HepG2 (cell line): ENCODE measurements around the gene ULK4. TPM values are rescaled to one million over a fixed set of nuclear protein-coding genes. Genes with fewer than 3 reads are reported as not detected.

Source experiments
- ATAC-seq: fragments of 200-7000 bp; cut with Tn5 transposase; 3 replicates; pipeline ENCODE4 v1.9.1; 2020; ENCODE audit warnings: mild to moderate bottlenecking, moderate library complexity
- BruUV-seq: library from RNA; stranded (reverse); fragments of 400-500 nt; replicated peaks from 2 replicates; lab custom pipeline; 2021; lab: Mats Ljungman, UMichigan
- CTCF ChIA-PET: fragments of 300-600 bp; formaldehyde crosslinking; extraction: SDS; loops from one replicate; lab custom pipeline; 2021; ENCODE audit warnings: low total read pairs, inconsistent platforms, low intra/inter-chr PET ratio; lab: Yijun Ruan, JAX
- POLR2A ChIA-PET: fragments of 350-600 bp; sonication (Branson Sonifier 250); formaldehyde crosslinking; loops from one replicate; lab custom pipeline; 2020; ENCODE audit warnings: antibody characterized with exemption, inconsistent platforms; lab: Yijun Ruan, JAX
- DNase-seq: peaks from one replicate; pipeline ENCODE4 v3.0.0-alpha.2; 2015; ENCODE audit warnings: low spot score
- FAIRE-seq: peaks from 3 replicates; lab custom pipeline; 2011; peaks lifted over from hg19 to GRCh38; lab: Jason Lieb, UNC
- H2AFZ ChIP-seq: one replicate; pipeline ENCODE4 v1.6.1; 2011; ENCODE audit warnings: low read length, inconsistent platforms
- H3K27ac ChIP-seq: fragments of 300-600 bp; 3 replicates; pipeline ENCODE4 v1.8.0; 2011; ENCODE audit warnings: mixed run types, mild to moderate bottlenecking, mixed read lengths, low read length, inconsistent platforms; ENCODE audit not compliant: insufficient read depth; ENCODE audit errors: extremely low read length
- H3K27me3 ChIP-seq, 2 experiments: fragments of 200-600 bp in 1 of 2; 2 replicates in 1 of 2; 3 replicates in 1 of 2; pipeline versions ENCODE4 v1.6.0 to v1.8.0; 2011; ENCODE audit warnings: low read length in 2 of 2, mild to moderate bottlenecking in 2 of 2, moderate library complexity in 2 of 2, inconsistent platforms in 1 of 2; ENCODE audit not compliant: insufficient read depth in 2 of 2, control insufficient read depth in 1 of 2
- H3K36me3 ChIP-seq, 2 experiments: fragments of 200-600 bp in 1 of 2; replicated peaks in 1 of 2; 2 replicates in 1 of 2; 3 replicates in 1 of 2; pipeline versions ENCODE4 v1.5.1 to v1.8.0; 2011; ENCODE audit warnings: low read length in 2 of 2, inconsistent platforms in 1 of 2; ENCODE audit not compliant: insufficient read depth in 2 of 2, control insufficient read depth in 1 of 2
- H3K4me1 ChIP-seq: 2 replicates; pipeline ENCODE4 v1.5.1; 2012; ENCODE audit warnings: low read length, inconsistent platforms; ENCODE audit not compliant: insufficient read depth
- H3K4me2 ChIP-seq: 2 replicates; pipeline ENCODE4 v1.6.0; 2011; ENCODE audit warnings: low read depth, low read length, inconsistent platforms
- H3K4me3 ChIP-seq, 3 experiments: fragments of 200-600 bp in 1 of 3; sonication (generic), shearing (Covaris generic) in 1 of 3; replicated peaks in 1 of 3; 2 replicates each; pipeline ENCODE4 v1.5.1; 2011 to 2016; ENCODE audit warnings: low read length in 3 of 3, inconsistent platforms in 2 of 3, low read depth in 2 of 3, mild to moderate bottlenecking in 2 of 3, control low read depth in 1 of 3, mixed read lengths in 1 of 3; ENCODE audit not compliant: insufficient read depth in 1 of 3
- H3K79me2 ChIP-seq: one replicate; pipeline ENCODE4 v1.6.1; 2011; ENCODE audit warnings: low read length, inconsistent platforms; ENCODE audit not compliant: insufficient read depth
- H3K9ac ChIP-seq: 2 replicates; pipeline ENCODE4 v1.6.0; 2011; ENCODE audit warnings: mild to moderate bottlenecking, low read depth, low read length, inconsistent platforms; ENCODE audit not compliant: insufficient read depth
- H3K9me3 ChIP-seq: 2 replicates; pipeline ENCODE4 v1.5.1; 2012; ENCODE audit warnings: mild to moderate bottlenecking, low read length
- H4K20me1 ChIP-seq: 2 replicates; pipeline ENCODE4 v1.6.0; 2011; ENCODE audit warnings: inconsistent platforms, mild to moderate bottlenecking, low read length, moderate library complexity; ENCODE audit not compliant: insufficient read depth
- FIP1L1 ChIP-seq: fragments of 200-400 bp; formaldehyde crosslinking; IDR thresholded peaks from 2 replicates; pipeline ENCODE4 v1.6.1; 2018; ENCODE audit warnings: low read depth, mild to moderate bottlenecking, low read length, moderate library complexity, borderline replicate concordance; ENCODE audit not compliant: insufficient read depth
- IRF2 ChIP-seq: IDR thresholded peaks from 2 replicates; pipeline ENCODE4 v1.6.1; 2018; ENCODE audit warnings: missing genetic modification reagents, missing compliant biosample characterization
- KLF15 ChIP-seq: sonication (generic); formaldehyde crosslinking; IDR thresholded peaks from 2 replicates; pipeline ENCODE4 v1.8.1; 2023; ENCODE audit warnings: borderline replicate concordance, mild to moderate bottlenecking, inconsistent platforms, missing genetic modification reagents, mixed read lengths
- MED8 ChIP-seq: sonication (generic); formaldehyde crosslinking; IDR thresholded peaks from 2 replicates; pipeline ENCODE4 v1.8.1; 2023; ENCODE audit warnings: mild to moderate bottlenecking, missing genetic modification reagents; ENCODE audit not compliant: insufficient replicate concordance
- NR2F1 ChIP-seq, 2 experiments: fragments of 450-650 bp in 1 of 2; formaldehyde crosslinking in 1 of 2; IDR thresholded peaks; 2 replicates each; pipeline versions ENCODE4 v1.5.0 to v1.6.1; 2016 to 2020; ENCODE audit warnings: mild to moderate bottlenecking in 1 of 2, missing compliant biosample characterization in 1 of 2, missing genetic modification reagents in 1 of 2, moderate library complexity in 1 of 2
- RBM39 ChIP-seq: fragments of 200-400 bp; formaldehyde crosslinking; IDR thresholded peaks from one replicate; pipeline ENCODE4 v1.6.1; 2018; ENCODE audit warnings: antibody characterized with exemption, mild to moderate bottlenecking, low read depth, low read length; ENCODE audit not compliant: poor library complexity, severe bottlenecking
- STAT5B ChIP-seq: sonication (generic); formaldehyde crosslinking; IDR thresholded peaks from 2 replicates; pipeline ENCODE4 v1.4.0; 2020; ENCODE audit warnings: missing genetic modification reagents
- XBP1 ChIP-seq: sonication (generic); formaldehyde crosslinking; IDR thresholded peaks from 2 replicates; pipeline ENCODE4 v1.5.0; 2020; ENCODE audit warnings: missing genetic modification reagents
- ZBTB7A ChIP-seq: sonication (generic); formaldehyde crosslinking; IDR thresholded peaks from 2 replicates; pipeline ENCODE4 v1.8.0; 2022; ENCODE audit warnings: mild to moderate bottlenecking, missing genetic modification reagents
- ZNF547 ChIP-seq: sonication (generic); formaldehyde crosslinking; IDR thresholded peaks from 2 replicates; pipeline ENCODE4 v1.5.1; 2020; ENCODE audit warnings: mild to moderate bottlenecking, missing genetic modification reagents
- ZNF567 ChIP-seq: sonication (generic); formaldehyde crosslinking; IDR thresholded peaks from 2 replicates; pipeline ENCODE4 v1.8.1; 2023; ENCODE audit warnings: mild to moderate bottlenecking, missing genetic modification reagents, borderline replicate concordance
- ZNF660 ChIP-seq: sonication (generic); formaldehyde crosslinking; IDR thresholded peaks from 2 replicates; pipeline ENCODE4 v1.5.1; 2020; ENCODE audit warnings: mild to moderate bottlenecking, low read depth, missing genetic modification reagents, borderline replicate concordance
- WGBS: methylation state at CpG from one replicate; pipeline ENCODE4 v1.1.6; 2017; ENCODE audit warnings: low lambda C conversion rate; 5-methylcytosine and 5-hydroxymethylcytosine counted together
- in situ Hi-C: cut with HindIII; loops from 2 replicates; pipeline ENCODE4 v1.10.0; 2017; ENCODE audit warnings: low pct_unique_long_range_greater_than_20kb; ENCODE audit not compliant: extremely low pct_ligation_motif_present
- intact Hi-C: fragments of 100-400 bp; cut with micrococcal nuclease; formaldehyde crosslinking; loops from one replicate; pipeline ENCODE4 v1.10.0; 2022; ENCODE audit not compliant: unreplicated experiment
- polyA plus RNA-seq, 8 experiments: library from polyadenylated mRNA; depleted of rRNA in 3 of 8; stranded (reverse) in 7 of 8; unstranded in 1 of 8; fragments of >200 nt; fragmentation: Illumina TruSeq in 4 of 8; extraction: Trizol in 4 of 8; gene quantifications; 2 replicates each; pipeline versions ENCODE4 v1.2.1 to v1.2.3, GENCODE V29; 2011 to 2016; ENCODE audit warnings: low read depth in 4 of 8, missing spikeins in 1 of 8, mixed read lengths in 1 of 8; ENCODE audit not compliant: insufficient read depth in 1 of 8
- total RNA-seq, 5 experiments: library from RNA; depleted of rRNA; stranded (reverse); fragments of >200 nt; fragmentation: Illumina TruSeq; extraction: Trizol; gene quantifications; 2 replicates each; pipeline ENCODE4 v1.2.3, GENCODE V29; 2016; ENCODE audit warnings: low read depth in 1 of 5
- TF ChIP-seq, protein P1 (sequence below): sonication (generic); formaldehyde crosslinking; IDR thresholded peaks from 2 replicates; pipeline ENCODE4 v1.5.1; 2020; ENCODE audit warnings: mild to moderate bottlenecking, missing genetic modification reagents, borderline replicate concordance
- TF ChIP-seq, protein P2 (sequence below): sonication (generic); formaldehyde crosslinking; IDR thresholded peaks from 2 replicates; pipeline ENCODE4 v1.8.1; 2023; ENCODE audit warnings: mild to moderate bottlenecking, missing genetic modification reagents

The ULK4 gene
- total and polyA plus RNA-seq, 2 of the 13 experiments (the other 11 are each of a cell fraction or from before 2014, with no cell fraction given) = 6.7 to 11.8 TPM

DNA sequence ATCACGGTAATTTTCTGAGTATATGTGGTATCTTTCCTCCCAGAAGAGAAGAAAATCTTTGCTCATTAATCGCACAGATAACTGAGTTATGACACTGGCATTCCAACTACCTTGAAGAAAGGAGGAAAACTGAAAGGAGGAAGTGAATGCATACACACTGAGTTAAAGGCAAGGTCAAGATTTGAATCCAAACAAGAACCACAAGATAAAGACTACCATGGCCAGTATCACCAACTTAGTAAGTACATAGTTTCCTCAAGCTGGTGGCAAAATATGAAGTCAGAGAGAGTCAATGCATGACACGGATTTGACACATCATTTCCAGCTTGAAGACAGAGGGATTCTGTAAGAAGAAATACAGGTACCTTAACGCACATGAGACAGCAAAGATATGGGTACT is 287.5 kb downstream of the ULK4 start:
- intact Hi-C loops = no loop called here
- Histone ChIP-seq H3K4me1 (no peaks in the 10 kb centered on the region), H3K9ac (no peak overlapping the region), H3K27me3 (no peaks in the 10 kb centered on the region), H3K36me3 (no peaks in the 10 kb centered on the region), H3K27ac (no peak overlapping the region), H3K79me2 (no peaks in the 10 kb centered on the region)
- no peak for TF ChIP-seq ZNF660 (CRISPR knock-in tag)
- no peak for TF ChIP-seq FIP1L1
- no peak for TF ChIP-seq ZNF567 (CRISPR knock-in tag)
- TF ChIP-seq STAT5B (CRISPR knock-in tag) = no peak
- TF ChIP-seq, protein P1, sequence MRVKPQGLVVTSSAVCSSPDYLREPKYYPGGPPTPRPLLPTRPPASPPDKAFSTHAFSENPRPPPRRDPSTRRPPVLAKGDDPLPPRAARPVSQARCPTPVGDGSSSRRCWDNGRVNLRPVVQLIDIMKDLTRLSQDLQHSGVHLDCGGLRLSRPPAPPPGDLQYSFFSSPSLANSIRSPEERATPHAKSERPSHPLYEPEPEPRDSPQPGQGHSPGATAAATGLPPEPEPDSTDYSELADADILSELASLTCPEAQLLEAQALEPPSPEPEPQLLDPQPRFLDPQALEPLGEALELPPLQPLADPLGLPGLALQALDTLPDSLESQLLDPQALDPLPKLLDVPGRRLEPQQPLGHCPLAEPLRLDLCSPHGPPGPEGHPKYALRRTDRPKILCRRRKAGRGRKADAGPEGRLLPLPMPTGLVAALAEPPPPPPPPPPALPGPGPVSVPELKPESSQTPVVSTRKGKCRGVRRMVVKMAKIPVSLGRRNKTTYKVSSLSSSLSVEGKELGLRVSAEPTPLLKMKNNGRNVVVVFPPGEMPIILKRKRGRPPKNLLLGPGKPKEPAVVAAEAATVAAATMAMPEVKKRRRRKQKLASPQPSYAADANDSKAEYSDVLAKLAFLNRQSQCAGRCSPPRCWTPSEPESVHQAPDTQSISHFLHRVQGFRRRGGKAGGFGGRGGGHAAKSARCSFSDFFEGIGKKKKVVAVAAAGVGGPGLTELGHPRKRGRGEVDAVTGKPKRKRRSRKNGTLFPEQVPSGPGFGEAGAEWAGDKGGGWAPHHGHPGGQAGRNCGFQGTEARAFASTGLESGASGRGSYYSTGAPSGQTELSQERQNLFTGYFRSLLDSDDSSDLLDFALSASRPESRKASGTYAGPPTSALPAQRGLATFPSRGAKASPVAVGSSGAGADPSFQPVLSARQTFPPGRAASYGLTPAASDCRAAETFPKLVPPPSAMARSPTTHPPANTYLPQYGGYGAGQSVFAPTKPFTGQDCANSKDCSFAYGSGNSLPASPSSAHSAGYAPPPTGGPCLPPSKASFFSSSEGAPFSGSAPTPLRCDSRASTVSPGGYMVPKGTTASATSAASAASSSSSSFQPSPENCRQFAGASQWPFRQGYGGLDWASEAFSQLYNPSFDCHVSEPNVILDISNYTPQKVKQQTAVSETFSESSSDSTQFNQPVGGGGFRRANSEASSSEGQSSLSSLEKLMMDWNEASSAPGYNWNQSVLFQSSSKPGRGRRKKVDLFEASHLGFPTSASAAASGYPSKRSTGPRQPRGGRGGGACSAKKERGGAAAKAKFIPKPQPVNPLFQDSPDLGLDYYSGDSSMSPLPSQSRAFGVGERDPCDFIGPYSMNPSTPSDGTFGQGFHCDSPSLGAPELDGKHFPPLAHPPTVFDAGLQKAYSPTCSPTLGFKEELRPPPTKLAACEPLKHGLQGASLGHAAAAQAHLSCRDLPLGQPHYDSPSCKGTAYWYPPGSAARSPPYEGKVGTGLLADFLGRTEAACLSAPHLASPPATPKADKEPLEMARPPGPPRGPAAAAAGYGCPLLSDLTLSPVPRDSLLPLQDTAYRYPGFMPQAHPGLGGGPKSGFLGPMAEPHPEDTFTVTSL = no peak
- no peak for TF ChIP-seq RBM39
- TF ChIP-seq XBP1 (CRISPR knock-in tag) = no peak
- no peak for TF ChIP-seq ZBTB7A (CRISPR knock-in tag)
- TF ChIP-seq, protein P2, sequence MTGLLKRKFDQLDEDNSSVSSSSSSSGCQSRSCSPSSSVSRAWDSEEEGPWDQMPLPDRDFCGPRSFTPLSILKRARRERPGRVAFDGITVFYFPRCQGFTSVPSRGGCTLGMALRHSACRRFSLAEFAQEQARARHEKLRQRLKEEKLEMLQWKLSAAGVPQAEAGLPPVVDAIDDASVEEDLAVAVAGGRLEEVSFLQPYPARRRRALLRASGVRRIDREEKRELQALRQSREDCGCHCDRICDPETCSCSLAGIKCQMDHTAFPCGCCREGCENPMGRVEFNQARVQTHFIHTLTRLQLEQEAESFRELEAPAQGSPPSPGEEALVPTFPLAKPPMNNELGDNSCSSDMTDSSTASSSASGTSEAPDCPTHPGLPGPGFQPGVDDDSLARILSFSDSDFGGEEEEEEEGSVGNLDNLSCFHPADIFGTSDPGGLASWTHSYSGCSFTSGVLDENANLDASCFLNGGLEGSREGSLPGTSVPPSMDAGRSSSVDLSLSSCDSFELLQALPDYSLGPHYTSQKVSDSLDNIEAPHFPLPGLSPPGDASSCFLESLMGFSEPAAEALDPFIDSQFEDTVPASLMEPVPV (CRISPR knock-in tag) = no peak
- no peak for TF ChIP-seq NR2F1 (CRISPR knock-in tag; IDR thresholded peaks at IDR 0.05)
- TF ChIP-seq IRF2 (CRISPR knock-in tag) = no peak
- no peak for TF ChIP-seq MED8 (CRISPR knock-in tag)
- TF ChIP-seq KLF15 (CRISPR knock-in tag) = no peak
- no peak for TF ChIP-seq ZNF547 (CRISPR knock-in tag)
- TF ChIP-seq, all 625 proteins: peak for 0
- Histone ChIP-seq H2AFZ (no peak overlapping the region), H4K20me1 (no peaks in the 10 kb centered on the region), H3K9me3 (0 out of 2 replicates have a peak, but pooled peaks cover 4% of the 10 kb centered on the region), H3K4me2 (no peak overlapping the region), H3K4me3 (no peak overlapping the region)
- DNase-seq (no peak), FAIRE-seq (no peak), ATAC-seq (no peak)
- POLR2A ChIA-PET = no interaction called here
- CTCF ChIA-PET = no interaction called here
- no TSS peak for BruUV-seq
- in situ Hi-C loops = no loop called here
- WGBS = 83% methylated on average over 4 of the region's 4 CpGs
